HAP-1 (cell line): Measurements from ENCODE around the gene AGBL5.

Source experiments
- DNase-seq, 2 experiments: peaks; one replicate each; pipeline ENCODE4 v3.0.0-alpha.2; 2016 to 2020; ENCODE audit warnings: low spot score in 2 of 2
- H3K27me3 ChIP-seq: fragments of 250-450 bp; sonication (Bioruptor Pico); 2 replicates; pipeline ENCODE4 v1.5.1; 2020; ENCODE audit warnings: low read depth, mild to moderate bottlenecking, moderate library complexity
- H3K36me3 ChIP-seq: fragments of 250-450 bp; sonication (Bioruptor Pico); replicated peaks from 2 replicates; pipeline ENCODE4 v1.5.1; 2020; ENCODE audit warnings: mild to moderate bottlenecking
- H3K4me1 ChIP-seq: fragments of 250-450 bp; sonication (Bioruptor Pico); 2 replicates; pipeline ENCODE4 v1.5.1; 2020; ENCODE audit warnings: mild to moderate bottlenecking
- H3K4me3 ChIP-seq: fragments of 250-450 bp; sonication (Bioruptor Pico); 2 replicates; pipeline ENCODE4 v1.5.1; 2020; ENCODE audit warnings: mild to moderate bottlenecking, moderate library complexity
- H3K9me3 ChIP-seq: fragments of 250-450 bp; sonication (Bioruptor Pico); 2 replicates; pipeline ENCODE4 v1.5.1; 2020; ENCODE audit warnings: mild to moderate bottlenecking, moderate library complexity
- in situ Hi-C: fragments of 300-500 bp; cut with MboI; formaldehyde crosslinking; loops from 3 replicates; pipeline ENCODE4 v1.14.3; 2020; ENCODE audit warnings: low sequenced_read_pairs, inconsistent platforms, mixed read lengths

The AGBL5 gene

DNA sequence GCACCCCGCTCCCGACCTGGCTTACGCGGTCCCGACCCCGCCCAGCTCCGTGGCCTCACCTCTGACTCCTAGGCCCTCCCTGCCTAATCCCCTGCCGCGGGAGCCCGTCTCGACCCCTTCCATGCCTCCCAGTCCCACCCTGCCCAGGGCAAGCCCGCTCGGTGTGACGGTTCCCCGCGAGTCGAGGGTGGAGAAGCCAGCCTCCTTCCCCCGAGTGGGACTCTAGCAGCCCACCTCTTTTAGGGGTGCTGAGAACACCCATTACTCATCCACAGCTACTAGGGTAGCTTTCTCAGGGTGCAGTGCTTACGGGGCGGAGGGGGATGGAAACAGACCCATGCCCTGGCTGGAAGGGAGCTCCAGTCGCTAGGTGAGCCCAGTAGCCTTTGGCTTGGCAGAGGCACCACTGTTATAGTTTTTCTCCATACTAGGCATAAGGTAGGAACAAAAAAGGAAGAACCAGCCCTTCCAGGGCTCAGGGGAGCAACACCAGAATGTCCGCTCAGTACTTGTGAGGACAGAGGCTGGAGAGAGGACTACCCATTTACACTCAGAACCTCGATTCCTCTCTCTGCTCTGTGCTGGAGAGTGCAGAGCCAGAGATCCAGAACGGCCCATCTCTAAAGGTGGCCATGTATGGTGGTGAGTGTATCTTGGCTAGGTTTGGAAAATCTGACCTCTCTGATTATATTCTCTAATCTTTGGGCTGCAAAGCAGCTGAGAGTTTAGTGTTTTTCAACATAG, 606 bp downstream of the AGBL5 start:
- Histone ChIP-seq H3K27me3 (no peaks in the 10 kb centered on the region), H3K4me3 (peak overlapping the region; percentile 53), H3K36me3 (peaks cover 26% of the 10 kb centered on the region), H3K9me3 (peaks cover 4% of the 10 kb centered on the region; the same call in 1 of the 2 replicates), H3K4me1 (peaks cover 7% of the 10 kb centered on the region; the same call in 1 of the 2 replicates)
- in situ Hi-C loops = no loop called here
- no peak for DNase-seq

DNA sequence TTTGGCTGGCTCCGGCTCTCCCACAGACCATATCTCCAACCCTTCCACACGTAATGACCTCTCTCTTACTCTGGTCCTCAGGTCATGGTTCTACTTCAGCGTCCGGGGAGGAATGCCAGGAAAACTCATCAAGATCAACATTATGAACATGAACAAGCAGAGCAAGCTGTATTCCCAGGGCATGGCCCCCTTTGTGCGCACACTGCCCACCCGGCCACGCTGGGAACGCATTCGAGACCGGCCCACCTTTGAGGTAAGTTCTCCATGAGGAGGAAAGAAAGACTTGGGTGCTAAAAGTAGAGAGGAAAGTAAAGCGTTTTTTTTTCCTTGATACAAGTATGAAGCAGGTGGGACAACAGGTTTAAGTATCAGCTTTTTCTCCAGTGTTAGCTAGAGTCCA, 1.9 kb downstream of the AGBL5 start:
- Histone ChIP-seq H3K27me3 (no peaks in the 10 kb centered on the region), H3K36me3 (peaks cover 37% of the 10 kb centered on the region), H3K9me3 (peaks cover 2% of the 10 kb centered on the region; the same call in 1 of the 2 replicates), H3K4me1 (peaks cover 7% of the 10 kb centered on the region; the same call in 1 of the 2 replicates), H3K4me3 (no peak overlapping the region)
- DNase-seq = no peak
- in situ Hi-C loops = no loop called here

DNA sequence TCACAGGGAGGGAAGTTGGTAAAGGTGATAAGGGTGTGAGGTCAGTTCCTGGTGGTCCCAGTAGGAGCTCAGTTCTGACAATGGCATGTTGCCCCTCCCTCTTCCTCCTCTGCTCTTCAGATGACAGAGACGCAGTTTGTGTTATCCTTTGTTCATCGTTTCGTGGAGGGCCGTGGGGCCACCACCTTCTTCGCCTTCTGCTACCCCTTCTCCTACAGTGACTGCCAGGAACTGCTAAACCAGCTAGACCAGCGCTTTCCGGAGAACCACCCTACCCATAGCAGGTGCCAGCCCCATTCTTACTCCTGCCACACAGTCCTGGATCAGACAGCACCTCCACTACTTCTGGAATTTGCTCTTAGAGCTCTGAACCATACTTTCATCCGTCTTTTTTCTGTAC, 2.3 kb downstream of the AGBL5 start:
- peaks cover 41% of the 10 kb centered on the region for H3K36me3 ChIP-seq
- in situ Hi-C loops = no loop called here
- H3K4me1 ChIP-seq = peaks cover 7% of the 10 kb centered on the region; the same call in 1 of the 2 replicates
- DNase-seq = no peak
- H3K9me3 ChIP-seq = no peaks in the 10 kb centered on the region
- no peaks in the 10 kb centered on the region for H3K27me3 ChIP-seq
- H3K4me3 ChIP-seq = no peak overlapping the region

DNA sequence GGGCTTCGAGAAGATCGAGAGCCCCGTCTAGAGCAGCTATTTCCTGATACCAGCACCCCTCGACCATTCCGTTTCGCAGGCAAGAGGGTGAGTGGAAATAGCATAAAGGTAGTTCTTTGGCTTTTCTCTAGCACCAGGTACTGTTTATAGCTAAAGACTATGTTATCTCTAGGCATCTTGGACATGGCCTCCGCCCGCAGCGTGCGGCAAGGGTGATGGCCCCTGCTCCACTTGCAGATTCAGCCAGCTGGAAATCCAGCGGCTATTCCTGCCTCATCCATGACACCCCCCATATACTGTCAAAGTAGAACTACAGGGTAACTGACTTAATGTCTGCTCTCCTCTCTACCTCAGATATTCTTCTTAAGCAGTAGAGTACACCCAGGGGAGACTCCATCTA, 3.3 kb downstream of the AGBL5 start:
- Histone ChIP-seq H3K4me1 (peaks cover under 1% of the 10 kb centered on the region; the same call in 1 of the 2 replicates), H3K36me3 (peaks cover 48% of the 10 kb centered on the region), H3K27me3 (no peaks in the 10 kb centered on the region), H3K9me3 (no peaks in the 10 kb centered on the region), H3K4me3 (no peak overlapping the region)
- DNase-seq = no peak
- in situ Hi-C loops = no loop called here

DNA sequence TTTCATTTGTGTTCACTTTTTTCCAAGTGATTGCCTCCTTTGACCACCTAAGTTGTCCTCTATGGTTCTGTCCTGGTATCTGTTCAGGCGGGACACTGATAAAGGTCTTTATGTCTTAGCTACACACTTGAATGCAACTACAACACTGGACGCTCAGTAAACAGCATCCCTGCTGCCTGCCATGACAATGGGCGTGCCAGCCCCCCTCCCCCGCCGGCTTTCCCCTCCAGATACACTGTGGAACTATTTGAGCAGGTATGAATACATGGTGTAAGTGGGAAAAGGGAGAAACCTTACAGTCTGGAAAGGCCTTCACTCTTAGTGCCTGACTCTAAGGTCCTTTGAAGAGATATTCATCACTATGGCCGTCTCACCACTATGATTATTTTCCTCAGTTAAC, 5.7 kb downstream of the AGBL5 start:
- Histone ChIP-seq H3K4me3 (no peak overlapping the region), H3K27me3 (no peaks in the 10 kb centered on the region), H3K4me1 (no peaks in the 10 kb centered on the region), H3K36me3 (peaks cover 57% of the 10 kb centered on the region), H3K9me3 (no peaks in the 10 kb centered on the region)
- DNase-seq = no peak
- in situ Hi-C loops = no loop called here

DNA sequence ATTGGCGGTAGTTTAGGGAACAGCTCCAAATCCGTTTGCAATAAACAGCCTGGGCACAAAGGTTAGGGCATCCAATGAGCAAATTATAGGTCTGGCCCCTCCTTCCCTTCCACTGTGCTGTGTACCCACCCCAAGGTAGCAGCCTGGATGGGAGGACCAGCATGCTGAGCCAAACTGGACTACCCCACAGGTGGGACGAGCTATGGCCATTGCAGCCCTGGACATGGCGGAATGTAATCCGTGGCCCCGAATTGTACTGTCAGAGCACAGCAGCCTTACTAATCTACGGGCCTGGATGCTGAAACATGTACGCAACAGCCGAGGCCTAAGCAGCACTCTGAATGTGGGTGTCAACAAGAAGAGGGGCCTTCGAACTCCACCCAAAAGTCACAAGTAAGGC, 6.7 kb downstream of the AGBL5 start:
- no peaks in the 10 kb centered on the region for H3K9me3 ChIP-seq
- H3K4me3 ChIP-seq = no peak overlapping the region
- no peaks in the 10 kb centered on the region for H3K4me1 ChIP-seq
- peaks cover 64% of the 10 kb centered on the region for H3K36me3 ChIP-seq
- no peak for DNase-seq
- in situ Hi-C loops = no loop called here
- no peaks in the 10 kb centered on the region for H3K27me3 ChIP-seq

DNA sequence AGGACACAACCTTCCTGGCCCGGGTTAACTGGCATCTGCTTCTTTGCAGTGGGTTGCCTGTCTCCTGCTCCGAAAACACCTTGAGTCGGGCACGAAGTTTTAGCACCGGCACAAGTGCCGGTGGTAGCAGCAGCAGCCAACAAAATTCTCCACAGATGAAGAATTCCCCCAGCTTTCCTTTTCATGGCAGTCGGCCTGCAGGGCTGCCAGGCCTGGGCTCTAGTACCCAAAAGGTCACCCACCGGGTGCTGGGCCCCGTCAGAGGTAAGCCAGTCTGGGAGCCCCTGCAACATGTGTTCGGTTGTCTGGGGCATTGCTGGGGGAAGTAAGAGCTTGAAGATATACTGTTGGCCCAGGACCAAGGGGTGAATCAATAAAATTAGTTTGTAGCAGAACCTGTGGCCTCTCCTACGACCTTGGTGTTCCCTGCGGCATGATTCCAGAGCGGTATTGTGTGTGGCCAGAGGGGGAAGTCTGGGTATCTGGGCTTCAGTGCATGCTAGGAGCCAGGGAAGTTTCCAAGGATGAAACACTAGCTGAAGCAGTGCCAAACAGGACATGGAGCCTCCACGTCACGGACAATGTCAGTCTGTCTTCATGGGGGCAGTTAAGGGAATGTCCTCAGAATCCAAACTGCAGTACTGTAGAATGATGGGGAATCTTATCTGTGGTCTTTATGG, 7.8 kb downstream of the AGBL5 start:
- no peaks in the 10 kb centered on the region for H3K4me1 ChIP-seq
- DNase-seq = no peak
- no peaks in the 10 kb centered on the region for H3K9me3 ChIP-seq
- peaks cover 64% of the 10 kb centered on the region for H3K36me3 ChIP-seq
- no peaks in the 10 kb centered on the region for H3K27me3 ChIP-seq
- no peak overlapping the region for H3K4me3 ChIP-seq
- in situ Hi-C loops = no loop called here

DNA sequence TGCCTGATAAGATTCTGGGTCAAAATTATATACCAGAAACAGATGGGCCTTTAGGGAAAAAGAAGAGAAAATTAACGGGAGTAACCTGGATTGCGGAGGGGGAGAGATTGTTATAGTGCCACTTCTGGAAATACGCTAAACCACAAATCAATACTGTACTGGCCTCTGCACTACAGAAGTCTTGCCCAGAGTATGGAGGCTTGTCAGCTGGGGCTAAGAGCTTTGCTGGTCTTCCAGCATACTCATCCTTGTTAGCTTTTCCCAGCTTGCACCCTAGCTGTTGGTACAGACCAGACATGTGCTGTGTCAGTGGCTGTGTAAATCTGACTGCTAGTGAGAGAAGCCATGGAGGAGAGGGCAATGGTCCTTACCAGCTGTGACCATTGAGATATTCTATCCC, 8.9 kb downstream of the AGBL5 start:
- DNase-seq = no peak
- in situ Hi-C loops = no loop called here
- H3K36me3 ChIP-seq = peaks cover 56% of the 10 kb centered on the region

DNA sequence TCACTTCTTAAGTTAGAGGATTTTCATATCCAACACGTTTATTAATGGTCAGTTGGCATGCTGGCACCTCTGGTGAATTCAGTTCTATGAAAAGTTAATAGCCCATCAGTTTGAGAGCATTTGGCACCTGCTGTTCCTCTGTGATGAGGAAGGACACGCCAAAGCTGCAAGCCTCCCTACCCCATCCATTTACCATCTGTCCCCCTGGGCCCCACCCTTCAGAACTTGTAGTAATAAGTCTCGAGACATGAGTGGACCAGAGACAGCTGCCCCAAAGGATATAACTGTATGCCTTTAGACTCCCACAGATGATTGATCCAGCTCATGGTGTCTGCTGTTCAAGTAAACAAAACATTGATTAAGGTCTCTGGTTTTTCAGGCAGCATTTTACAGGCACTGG, 13.7 kb downstream of the AGBL5 start:
- in situ Hi-C loops = no loop called here
- no peak for DNase-seq
- peaks cover 49% of the 10 kb centered on the region for H3K36me3 ChIP-seq

More for the DNA sequence above, 8.9 kb downstream of the AGBL5 start:
- H3K4me3 ChIP-seq = no peak overlapping the region
- H3K9me3 ChIP-seq = no peaks in the 10 kb centered on the region
- H3K4me1 ChIP-seq = no peaks in the 10 kb centered on the region
- no peaks in the 10 kb centered on the region for H3K27me3 ChIP-seq

DNA sequence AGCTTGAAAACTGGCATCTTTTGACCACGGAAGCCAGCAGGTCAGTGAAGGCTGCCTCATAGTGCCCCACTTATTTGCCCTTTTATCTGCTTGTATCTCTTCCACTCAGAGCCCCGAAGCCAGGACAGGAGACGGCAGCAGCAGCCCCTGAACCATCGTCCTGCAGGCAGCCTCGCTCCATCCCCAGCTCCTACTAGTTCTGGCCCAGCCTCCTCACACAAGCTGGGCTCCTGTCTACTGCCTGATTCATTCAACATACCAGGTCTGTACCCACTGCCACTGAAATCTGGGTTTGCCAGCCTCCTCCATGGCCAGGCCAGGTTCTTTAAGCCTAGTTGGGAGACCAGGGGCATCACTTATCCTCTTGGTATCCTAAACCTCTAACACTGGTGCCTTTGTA, 15.9 kb downstream of the AGBL5 start:
- no peak overlapping the region for H3K4me3 ChIP-seq
- H3K9me3 ChIP-seq = no peaks in the 10 kb centered on the region
- in situ Hi-C loops = no loop called here
- H3K27me3 ChIP-seq = no peaks in the 10 kb centered on the region
- no peak for DNase-seq
- peaks cover 52% of the 10 kb centered on the region for H3K36me3 ChIP-seq
- peaks cover 8% of the 10 kb centered on the region for H3K4me1 ChIP-seq

More for the DNA sequence above, 13.7 kb downstream of the AGBL5 start:
- Histone ChIP-seq H3K4me1 (no peaks in the 10 kb centered on the region), H3K27me3 (no peaks in the 10 kb centered on the region), H3K4me3 (no peak overlapping the region), H3K9me3 (no peaks in the 10 kb centered on the region)

DNA sequence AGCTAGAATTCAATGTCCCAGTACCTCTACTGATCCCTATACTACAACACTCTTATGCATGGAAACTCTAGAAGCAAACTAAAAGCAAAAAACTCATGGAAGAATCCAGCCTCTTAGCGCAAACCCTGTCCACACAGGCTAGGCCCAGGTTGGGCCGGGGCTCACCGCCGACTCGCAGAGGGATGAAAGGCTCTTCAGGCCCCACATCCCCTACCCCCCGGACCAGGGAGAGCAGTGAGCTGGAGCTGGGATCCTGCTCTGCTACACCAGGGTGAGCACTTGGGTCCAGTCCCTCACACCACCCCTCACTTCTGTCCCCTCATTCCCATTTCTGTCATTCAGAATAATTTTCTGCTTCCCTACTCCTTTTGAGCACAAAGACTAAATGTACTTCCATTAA, 18.0 kb downstream of the AGBL5 start:
- H3K4me3 ChIP-seq = no peak overlapping the region
- no peaks in the 10 kb centered on the region for H3K9me3 ChIP-seq
- H3K36me3 ChIP-seq = peaks cover 45% of the 10 kb centered on the region
- H3K4me1 ChIP-seq = peaks cover 8% of the 10 kb centered on the region
- no peak for DNase-seq
- H3K27me3 ChIP-seq = no peaks in the 10 kb centered on the region
- in situ Hi-C loops = no loop called here

DNA sequence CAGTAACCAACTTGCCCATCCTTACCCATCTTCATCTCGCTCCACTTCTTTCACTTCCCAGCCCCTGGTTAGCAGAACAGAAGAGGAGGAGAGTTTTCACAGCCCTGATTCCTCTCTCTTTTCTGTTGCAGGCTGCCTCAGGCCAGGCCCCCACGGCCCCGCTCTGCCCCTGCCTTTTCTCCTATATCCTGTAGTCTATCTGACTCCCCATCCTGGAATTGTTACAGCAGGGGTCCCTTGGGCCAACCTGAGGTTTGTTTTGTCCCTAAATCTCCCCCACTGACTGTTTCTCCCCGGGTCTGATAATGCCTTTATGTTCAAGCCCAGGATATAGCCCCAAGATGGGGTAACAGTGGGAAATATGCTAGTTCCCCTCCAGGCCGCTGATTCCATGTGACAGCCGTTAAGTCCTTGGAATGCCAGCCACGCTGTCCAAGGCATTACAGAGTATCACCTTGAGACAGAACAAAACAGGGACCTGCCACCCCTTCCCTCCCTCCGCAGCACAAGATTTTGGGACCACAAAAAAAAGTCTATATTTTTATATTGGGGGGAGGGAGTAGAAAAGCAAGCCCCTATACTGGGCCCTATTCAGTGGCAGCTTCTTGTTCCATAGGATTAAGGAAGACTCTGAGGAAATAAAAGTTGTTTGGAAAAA, 18.6 kb downstream of the AGBL5 start:
- in situ Hi-C loops = no loop called here
- H3K27me3 ChIP-seq = no peaks in the 10 kb centered on the region
- H3K36me3 ChIP-seq = peaks cover 45% of the 10 kb centered on the region
- no peaks in the 10 kb centered on the region for H3K9me3 ChIP-seq
- peaks cover 8% of the 10 kb centered on the region for H3K4me1 ChIP-seq
- no peak for DNase-seq
- H3K4me3 ChIP-seq = peak overlapping the region; percentile 93

DNA sequence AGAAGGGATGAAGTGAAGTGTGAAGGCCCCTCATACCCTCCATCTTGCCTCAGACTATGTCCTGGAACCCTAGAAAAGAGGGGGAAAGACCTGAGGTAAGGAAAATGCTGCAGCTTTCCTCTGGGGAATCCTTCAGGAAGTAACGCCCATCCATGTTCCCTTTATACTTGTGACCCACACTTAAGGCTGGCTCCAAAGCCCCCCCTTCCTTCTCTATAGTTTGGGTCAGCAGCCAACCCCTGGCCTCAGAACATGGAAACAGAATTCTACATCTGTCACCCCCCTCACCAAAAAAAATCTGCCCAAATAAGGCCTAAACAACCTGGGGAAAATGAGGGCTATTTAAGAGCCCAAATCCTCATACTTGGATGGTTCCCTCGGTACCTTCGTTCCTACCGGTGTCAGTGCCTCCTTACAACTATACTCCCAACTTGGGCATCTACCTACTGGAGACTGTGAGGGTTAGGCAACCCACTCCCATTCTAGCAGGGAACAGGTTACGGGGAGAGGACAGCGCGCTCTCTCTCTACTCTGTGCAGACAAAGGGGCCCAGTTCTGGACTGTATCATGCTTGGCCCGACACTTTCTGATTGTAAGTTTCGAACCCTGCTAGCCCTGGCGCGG, 19.3 kb downstream of the AGBL5 start:
- Histone ChIP-seq H3K4me3 (peak overlapping the region; percentile 93), H3K4me1 (peaks cover 8% of the 10 kb centered on the region), H3K36me3 (peaks cover 39% of the 10 kb centered on the region), H3K9me3 (no peaks in the 10 kb centered on the region), H3K27me3 (0 out of 2 replicates have a peak, but pooled peaks cover under 1% of the 10 kb centered on the region)
- no peak for DNase-seq
- in situ Hi-C loops = no loop called here
